ENCODE measurements around the gene LRRC58.
A peak's percentile ranks its signal among the peaks of the same experiment; 100 is the strongest.
"Not testable (repeated sequence)": the region's sequence is repeated elsewhere in the genome, so short reads cannot be mapped to it uniquely, and the experiment has no call there.

Gene LRRC58

GRCh38 chr3:120344349-120344748 lies 4.8 kb downstream of the LRRC58 start:
- no peak for DNase-seq (ENCODE audit: extremely low spot score, insufficient read length, low read depth)
- FAIRE-seq, result no peak

DNA sequence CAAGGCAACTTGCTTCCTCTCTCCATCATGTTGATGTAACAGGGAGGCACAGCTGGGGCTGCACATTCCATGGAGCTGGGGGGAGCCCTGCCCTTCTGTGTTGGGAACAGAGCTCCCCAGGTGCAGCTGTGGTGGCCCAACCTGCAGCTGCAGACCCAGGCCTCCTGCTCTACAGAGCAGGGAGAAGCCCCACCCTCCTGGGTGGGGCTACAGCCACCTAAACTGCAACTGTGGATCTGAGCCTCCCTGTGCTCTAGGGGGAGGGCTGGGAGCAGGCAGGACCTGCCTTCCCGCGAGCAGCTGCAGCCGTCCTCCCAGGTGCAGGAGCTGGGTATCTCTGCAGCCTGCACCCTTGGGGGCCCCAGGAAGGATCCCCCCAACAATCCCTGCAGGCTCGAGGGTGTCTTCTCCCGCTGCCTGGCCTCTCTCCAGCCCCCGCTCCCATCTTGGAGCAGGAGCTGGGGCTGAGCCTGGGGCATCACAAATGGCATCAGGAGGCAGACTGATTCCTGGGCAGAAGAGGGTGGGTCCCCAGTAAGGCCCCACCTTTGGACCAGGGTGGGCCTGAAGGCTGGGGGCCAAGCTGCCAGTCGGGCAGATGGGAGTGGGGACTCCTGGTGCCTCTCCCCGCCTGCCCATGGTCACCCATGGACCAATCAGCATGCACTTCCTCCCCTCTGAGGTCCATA lies 7.4 kb downstream of the LRRC58 start:
- FAIRE-seq, result no peak
- no peak for DNase-seq (ENCODE audit: extremely low spot score, insufficient read length, low read depth)

GRCh38 chr3:120339362-120339761 lies 9.8 kb downstream of the LRRC58 start:
- no peak for DNase-seq (ENCODE audit: extremely low spot score, insufficient read length, low read depth)
- FAIRE-seq, result no peak

- no peak for FAIRE-seq
- no peak for DNase-seq (ENCODE audit: extremely low spot score, insufficient read length, low read depth)
These were observed 10.6 kb downstream of the LRRC58 start for GRCh38 chr3:120338517-120338916.

DNA sequence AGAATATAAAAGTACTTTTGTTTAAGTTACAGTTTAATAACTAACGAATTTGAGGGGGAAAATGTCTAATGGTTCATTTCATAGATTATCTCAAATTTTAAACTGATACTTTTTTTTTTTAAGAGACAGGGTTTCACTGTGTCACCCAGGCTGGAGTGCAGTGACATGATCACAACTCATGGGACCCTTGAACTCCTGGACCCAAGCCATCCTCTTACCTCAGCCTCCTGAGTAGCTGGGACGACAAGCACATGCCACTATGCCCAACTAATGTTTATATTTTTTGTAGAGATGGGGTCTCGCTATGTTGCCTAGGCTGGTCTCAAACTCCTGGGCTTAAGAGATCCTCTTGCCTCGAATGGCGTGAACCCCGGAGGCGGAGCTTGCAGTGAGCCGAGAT lies 16.5 kb downstream of the LRRC58 start:
- DNase-seq (ENCODE audit: extremely low spot score, insufficient read length, low read depth) (no peak), FAIRE-seq (no peak)

- FAIRE-seq, result no peak
- DNase-seq (ENCODE audit: extremely low spot score, insufficient read length, low read depth), result no peak
These were observed 18.1 kb downstream of the LRRC58 start for GRCh38 chr3:120331076-120331475.

GRCh38 chr3:120326784-120327183 lies 22.4 kb downstream of the LRRC58 start:
- DNase-seq (ENCODE audit: extremely low spot score, insufficient read length, low read depth), result no peak
- FAIRE-seq, result no peak

- FAIRE-seq (no peak), DNase-seq (ENCODE audit: extremely low spot score, insufficient read length, low read depth) (no peak)
These were observed 25.0 kb downstream of the LRRC58 start for GRCh38 chr3:120324190-120324589.

- DNase-seq (ENCODE audit: extremely low spot score, insufficient read length, low read depth); FAIRE-seq: not testable (repeated sequence)
These were observed 25.4 kb downstream of the LRRC58 start for GRCh38 chr3:120323761-120324160.

- FAIRE-seq, result peak; percentile 62
- DNase-seq (ENCODE audit: extremely low spot score, insufficient read length, low read depth), result no peak
These were observed 37.0 kb downstream of the LRRC58 start for GRCh38 chr3:120311863-120312794.

- no peak for DNase-seq (ENCODE audit: extremely low spot score, insufficient read length, low read depth)
- no peak for FAIRE-seq
These were observed 42.4 kb downstream of the LRRC58 start for GRCh38 chr3:120306519-120307455.

DNA sequence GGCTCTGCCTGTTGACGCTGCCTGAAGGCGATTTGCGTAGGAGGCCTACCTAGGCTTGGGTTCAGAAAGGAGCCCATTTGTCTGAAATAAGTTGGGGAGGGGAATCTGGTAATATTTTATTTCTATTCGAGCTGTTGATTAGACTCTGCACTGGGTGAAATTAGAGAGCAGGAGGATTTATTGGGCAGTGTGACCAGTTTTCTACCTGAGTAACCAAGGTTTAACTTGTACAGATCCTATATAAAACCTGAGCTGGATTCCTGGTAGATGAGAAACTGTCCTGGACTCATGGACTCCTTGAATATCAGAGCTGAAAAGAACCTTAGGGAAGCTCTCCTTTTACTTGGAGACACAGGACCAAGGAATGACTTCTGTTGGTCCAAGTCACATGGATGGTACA lies 44.5 kb downstream of the LRRC58 start:
- no peak for DNase-seq (ENCODE audit: extremely low spot score, insufficient read length, low read depth)
- no peak for FAIRE-seq

GRCh38 chr3:120302361-120302760 lies 46.8 kb downstream of the LRRC58 start:
- DNase-seq (ENCODE audit: extremely low spot score, insufficient read length, low read depth) (no peak), FAIRE-seq (no peak)

DNA sequence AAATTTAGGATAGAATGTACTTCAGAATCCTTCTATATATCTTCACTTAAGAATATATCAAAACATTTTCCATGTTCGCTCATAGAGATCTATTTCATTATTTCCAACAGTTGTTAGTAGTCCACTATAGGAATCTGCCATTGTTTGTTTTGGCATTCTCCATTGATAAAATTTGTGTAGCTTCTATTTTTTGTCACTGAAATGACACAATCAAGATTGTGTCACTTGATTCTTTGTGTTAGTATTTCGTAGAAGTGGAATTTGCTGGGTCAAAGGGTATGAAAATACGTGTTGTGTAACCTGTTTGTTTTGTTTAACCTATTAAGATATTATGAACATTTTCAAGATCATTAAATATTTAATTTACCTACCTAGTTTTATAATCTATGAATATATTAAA lies 48.2 kb downstream of the LRRC58 start:
- no peak for FAIRE-seq

DNA sequence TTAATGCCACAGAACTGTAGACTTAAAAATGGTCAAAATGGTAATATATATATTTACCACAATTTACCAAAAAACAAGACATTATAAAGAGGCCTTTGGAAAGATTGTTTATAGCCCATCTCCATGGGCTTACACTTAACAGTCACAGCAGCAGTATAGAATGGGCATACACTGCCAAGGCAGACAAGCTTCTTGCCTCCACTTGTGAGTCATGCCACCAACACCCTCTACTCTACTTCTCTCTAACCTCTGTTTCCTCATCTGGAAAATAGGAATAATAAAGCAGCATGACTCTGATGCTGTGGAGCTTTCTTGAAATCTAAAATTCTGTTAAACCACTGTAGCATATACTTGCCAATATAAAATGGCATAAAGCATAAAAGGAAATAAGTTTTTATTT lies 49.8 kb downstream of the LRRC58 start:
- DNase-seq (ENCODE audit: extremely low spot score, insufficient read length, low read depth), result no peak
- no peak for FAIRE-seq

More for the DNA sequence above, 48.2 kb downstream of the LRRC58 start:
- DNase-seq (ENCODE audit: extremely low spot score, insufficient read length, low read depth), result no peak

- DNase-seq (ENCODE audit: extremely low spot score, insufficient read length, low read depth) (no peak), FAIRE-seq (no peak)
These were observed 50.2 kb downstream of the LRRC58 start for GRCh38 chr3:120298996-120299395.

- not testable (repeated sequence) for FAIRE-seq
These were observed 57.6 kb downstream of the LRRC58 start for GRCh38 chr3:120291552-120291951.

GRCh38 chr3:120289636-120290035 lies 59.5 kb downstream of the LRRC58 start:
- DNase-seq (ENCODE audit: extremely low spot score, insufficient read length, low read depth) (no peak), FAIRE-seq (no peak)

More at GRCh38 chr3:120291552-120291951, 57.6 kb downstream of the LRRC58 start:
- DNase-seq (ENCODE audit: extremely low spot score, insufficient read length, low read depth), result not testable (repeated sequence)

DNA sequence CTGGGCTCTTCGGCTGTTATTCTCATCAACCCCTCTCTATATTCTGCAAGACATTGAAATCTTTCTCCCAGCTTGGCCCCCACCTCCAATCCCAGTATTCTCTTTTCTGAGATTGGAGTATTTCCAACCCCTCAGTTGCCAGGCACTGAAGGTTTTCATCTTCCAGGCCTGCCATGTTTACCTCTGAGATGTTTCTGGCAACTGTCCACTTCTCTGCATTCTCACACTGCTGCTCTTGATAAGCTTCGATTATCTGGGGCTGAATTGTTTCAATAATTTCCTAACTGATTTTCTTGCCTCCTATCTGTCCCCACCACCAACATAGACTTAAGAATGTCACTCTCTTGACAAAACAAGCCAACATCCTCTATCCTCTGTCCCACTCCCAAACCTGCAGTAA lies 62.7 kb downstream of the LRRC58 start:
- FAIRE-seq (no peak), DNase-seq (ENCODE audit: extremely low spot score, insufficient read length, low read depth) (no peak)

DNA sequence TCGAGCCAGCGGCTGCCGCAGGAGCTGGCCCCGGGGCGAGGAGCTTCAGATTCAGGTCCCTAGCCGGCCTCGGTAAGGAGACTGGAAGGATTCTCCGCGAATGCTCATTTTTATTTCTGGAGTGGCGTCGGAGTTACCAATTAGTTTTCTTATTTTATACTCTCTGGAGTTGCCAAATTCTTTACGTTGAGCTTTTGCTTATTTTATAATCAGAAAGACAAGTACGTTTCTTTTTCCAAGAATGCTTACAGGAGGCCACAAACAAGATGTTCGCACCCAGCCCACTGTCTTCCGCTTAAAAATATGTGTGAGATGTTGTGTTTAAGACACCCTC lies 63.7 kb downstream of the LRRC58 start:
- FAIRE-seq (no peak), DNase-seq (ENCODE audit: extremely low spot score, insufficient read length, low read depth) (no peak)
